GM12865 (cell line): Measurements from ENCODE around the gene RPS18.
A peak's percentile ranks its signal among the peaks of the same experiment; 100 is the strongest.
"Not testable (repeated sequence)": the region's sequence is repeated elsewhere in the genome, so short reads cannot be mapped to it uniquely, and the experiment has no call there.

Source experiments
- DNase-seq: peaks from one replicate; pipeline ENCODE4 v3.0.0; 2010; ENCODE audit warnings: low read depth
- H3K4me3 ChIP-seq: 2 replicates; pipeline ENCODE4 v1.5.1; 2011; ENCODE audit warnings: mild to moderate bottlenecking, low read depth, low read length, control low read depth
- CTCF ChIP-seq: IDR thresholded peaks from 2 replicates; pipeline ENCODE4 v1.5.1; 2011; ENCODE audit warnings: low read length, control low read depth, low read depth, inconsistent platforms; ENCODE audit not compliant: insufficient read depth; ENCODE audit errors: missing control alignments

The RPS18 gene

GRCh38 chr6:33272275-33273128, 627 bp downstream of the RPS18 start:
- no peak for DNase-seq
- TF ChIP-seq CTCF: no peak
- H3K4me3 ChIP-seq: peak overlapping the region; percentile 90

GRCh38 chr6:33273129-33273923, 1.5 kb downstream of the RPS18 start:
- DNase-seq: no peak
- peak overlapping the region; percentile 90 for H3K4me3 ChIP-seq
- no peak for TF ChIP-seq CTCF

- peak overlapping the region; percentile 90 for H3K4me3 ChIP-seq
- TF ChIP-seq CTCF: no peak
- no peak for DNase-seq
Measured at GRCh38 chr6:33273924-33274902, 2.3 kb downstream of the RPS18 start.

GRCh38 chr6:33275795-33276580, 4.1 kb downstream of the RPS18 start:
- not testable (repeated sequence) for DNase-seq
- H3K4me3 ChIP-seq: peak overlapping the region; percentile 90

- no peak for DNase-seq
- peak overlapping the region; percentile 90 for H3K4me3 ChIP-seq
- TF ChIP-seq CTCF: no peak
Measured at GRCh38 chr6:33276581-33276863, 4.6 kb downstream of the RPS18 start.

GRCh38 chr6:33276864-33277662, 5.2 kb downstream of the RPS18 start, which contains the start of gene B3GALT4:
Gene B3GALT4 (plus strand): TSS chr6:33277123. CDS start chr6:33277420, 297 bp downstream.
- DNase-seq: peak; percentile 92
- TF ChIP-seq CTCF: peak; percentile 55
- peak within 1 kb of the TSS; percentile 90 for H3K4me3 ChIP-seq
